GM21367 (cell line): ENCODE results near the gene ZNF638.
"Not testable (repeated sequence)": the region's sequence is repeated elsewhere in the genome, so short reads cannot be mapped to it uniquely, and the experiment has no call there.

Experiments
- ATAC-seq: cut with Tn5 transposase; IDR thresholded peaks from one replicate; pipeline ENCODE4 v1.9.1; 2021; ENCODE audit not compliant: unreplicated experiment

ZNF638 gene

DNA sequence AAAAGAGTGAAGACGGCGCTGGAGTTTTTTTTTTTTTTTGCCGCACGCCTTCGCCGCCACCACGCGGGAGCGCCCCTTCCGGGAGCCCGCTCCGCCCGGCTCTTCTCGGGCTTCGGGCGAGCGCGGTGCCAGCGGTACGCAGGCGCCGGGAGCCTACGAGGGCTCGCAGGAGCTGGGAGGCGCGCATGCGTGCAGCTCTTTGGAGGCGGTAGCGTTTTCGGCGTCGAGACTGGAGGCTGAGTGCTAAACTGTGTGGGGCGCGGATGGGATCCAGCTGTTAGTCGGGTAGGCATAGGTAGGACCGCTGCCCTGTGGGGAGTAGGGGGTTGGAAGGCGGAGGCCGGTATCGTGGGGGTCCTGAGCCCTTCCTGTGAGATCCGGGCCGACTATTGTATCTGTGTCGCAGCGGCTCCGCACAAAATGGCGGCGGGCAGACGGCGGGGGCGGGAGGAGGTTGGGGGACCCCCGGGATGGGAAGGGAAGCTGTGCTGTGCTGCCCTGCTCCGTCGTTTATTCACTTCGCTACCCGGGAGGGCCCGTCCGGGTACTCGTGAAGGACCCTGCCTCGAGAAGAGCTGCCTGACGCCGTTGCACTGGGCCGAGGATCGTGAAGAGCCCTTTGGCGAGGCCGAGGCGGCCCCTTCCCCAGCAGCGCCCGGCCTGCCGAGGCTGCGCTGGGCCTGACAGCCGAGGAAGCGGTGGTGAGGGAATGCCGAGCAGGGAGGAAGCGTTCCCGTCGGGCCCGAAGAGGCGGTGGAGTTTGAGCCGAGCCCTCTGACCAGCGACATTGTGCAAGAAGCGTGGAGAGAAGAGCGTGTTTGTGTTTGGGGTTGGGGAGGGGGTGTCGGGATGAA, at the start of gene ZNF638:
ZNF638 (plus strand) TSS at position 202 of the 854 bp plus-strand sequence. CDS start 17,173 bp downstream, outside the sequence.
- peak; percentile 91 for ATAC-seq

GRCh38 chr2:71281950-71282349, 49.6 kb upstream of the ZNF638 start:
- no peak for ATAC-seq

DNA sequence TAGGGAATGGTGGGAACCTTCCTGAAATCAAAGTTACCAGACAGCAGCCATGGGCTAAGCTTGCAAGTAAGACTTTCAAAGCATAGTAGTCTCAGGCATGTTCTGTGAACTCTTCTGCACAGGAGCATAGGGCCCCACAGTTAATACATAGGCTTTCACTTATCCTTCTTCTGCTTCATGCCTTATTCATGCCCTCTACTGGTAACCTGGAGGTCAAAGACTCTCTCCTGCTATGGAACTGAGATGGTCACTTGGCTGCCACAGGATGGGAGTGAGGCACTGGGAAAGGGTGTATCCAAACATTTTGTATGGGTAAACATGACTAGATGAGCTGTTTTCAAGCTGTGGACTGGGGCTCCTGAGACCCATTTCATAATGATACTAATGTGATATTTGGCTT, 49.1 kb upstream of the ZNF638 start:
- ATAC-seq: no peak

DNA sequence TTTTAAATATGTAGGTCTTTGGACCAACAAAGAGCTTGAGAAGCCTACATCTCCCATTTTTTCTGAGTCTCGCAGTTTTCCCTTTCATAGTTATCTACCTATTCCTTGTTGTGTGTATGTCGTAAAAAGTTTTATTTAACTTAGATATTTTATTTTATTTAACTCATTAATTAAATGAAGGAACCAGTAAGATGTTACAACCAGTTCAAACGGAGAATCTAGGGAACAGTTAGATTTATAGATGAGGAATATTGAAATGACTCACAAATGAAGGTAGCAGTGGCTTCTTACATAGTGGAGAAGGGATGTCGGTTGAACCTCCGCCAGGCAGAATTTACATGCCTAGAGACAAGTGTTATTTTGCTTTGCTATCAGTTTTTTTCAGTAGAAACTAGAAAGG, 48.5 kb upstream of the ZNF638 start:
- ATAC-seq: no peak

DNA sequence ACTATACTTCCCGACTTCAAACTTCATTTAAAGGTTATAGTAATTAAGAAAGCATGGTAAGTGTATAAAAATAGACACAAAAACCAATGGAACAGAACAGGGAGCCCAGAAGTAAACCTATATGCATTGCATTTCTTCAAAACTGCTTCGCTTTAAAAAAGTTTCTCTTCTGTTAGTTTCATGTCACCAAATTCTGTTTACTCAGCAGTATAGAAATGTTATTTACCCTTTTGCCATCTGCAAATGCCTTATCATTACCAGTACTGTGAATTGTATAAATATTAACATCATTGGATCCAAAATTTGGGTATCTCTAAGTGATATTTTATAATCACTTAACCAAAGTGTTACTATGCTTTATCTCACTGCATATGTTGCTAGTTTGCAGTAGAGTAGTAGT, 45.9 kb upstream of the ZNF638 start:
- ATAC-seq: no peak

- ATAC-seq: no peak
Observed at GRCh38 chr2:71291398-71291797, 40.2 kb upstream of the ZNF638 start.

DNA sequence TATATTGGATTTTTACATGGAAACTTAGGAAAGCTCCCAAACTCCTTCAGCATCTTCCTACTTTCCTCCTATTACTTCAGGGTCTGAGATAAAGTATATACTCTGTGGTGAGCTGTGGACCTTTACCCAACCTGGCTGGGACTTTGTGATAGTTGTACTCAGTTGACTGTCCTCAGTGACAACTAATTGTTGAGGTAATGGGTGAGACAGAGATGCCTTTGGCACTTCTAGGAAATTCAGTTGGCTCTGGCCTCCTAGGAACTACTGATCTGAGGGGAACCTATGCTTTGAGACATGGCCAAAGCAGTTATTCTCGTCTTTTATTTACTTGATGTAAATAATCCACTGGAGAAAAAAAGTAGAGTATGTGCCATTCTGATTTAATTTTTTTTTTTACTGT, 39.4 kb upstream of the ZNF638 start:
- no peak for ATAC-seq

GRCh38 chr2:71298914-71299313, 32.7 kb upstream of the ZNF638 start:
- no peak for ATAC-seq

DNA sequence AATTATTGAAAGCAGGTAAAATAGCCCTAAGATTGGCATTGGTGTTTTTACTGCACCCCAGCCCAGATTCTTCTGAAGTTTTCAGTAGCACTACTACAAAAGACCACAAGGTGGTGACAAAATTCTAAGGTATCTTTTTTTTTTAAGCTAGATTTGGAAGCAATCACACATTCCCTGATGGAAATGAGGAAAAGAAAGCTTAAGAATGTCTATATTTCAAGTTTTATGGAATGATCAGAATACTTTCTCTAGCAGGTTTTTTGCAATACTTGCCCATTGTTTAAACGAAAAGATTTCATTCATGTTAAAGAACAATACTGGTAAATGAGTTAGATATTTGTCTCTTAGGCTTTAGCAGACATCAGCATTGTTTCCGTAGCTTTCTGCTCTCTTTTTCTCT, 32.1 kb upstream of the ZNF638 start:
- no peak for ATAC-seq

DNA sequence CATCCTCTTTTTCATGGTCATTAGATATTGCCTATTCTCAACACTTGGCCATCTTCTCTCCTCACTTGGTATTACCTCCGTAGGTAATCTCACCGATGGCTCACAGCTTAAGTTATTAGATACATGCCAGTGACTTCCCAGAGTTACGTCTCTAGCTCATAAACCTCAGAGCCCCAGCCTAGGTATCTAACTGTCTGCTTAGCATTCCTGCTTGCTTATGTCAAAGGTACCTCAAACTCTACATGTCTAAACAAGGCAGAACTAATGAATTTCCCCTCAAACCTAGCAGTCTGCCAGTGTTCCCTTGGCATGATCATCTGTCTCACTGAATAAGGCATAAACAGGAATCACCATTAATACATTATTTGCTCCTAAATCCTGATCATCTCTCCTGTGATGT, 27.7 kb upstream of the ZNF638 start:
- ATAC-seq: no peak

GRCh38 chr2:71306762-71307161, 24.8 kb upstream of the ZNF638 start:
- ATAC-seq: no peak

GRCh38 chr2:71313016-71313766, 18.4 kb upstream of the ZNF638 start:
- ATAC-seq: no peak

DNA sequence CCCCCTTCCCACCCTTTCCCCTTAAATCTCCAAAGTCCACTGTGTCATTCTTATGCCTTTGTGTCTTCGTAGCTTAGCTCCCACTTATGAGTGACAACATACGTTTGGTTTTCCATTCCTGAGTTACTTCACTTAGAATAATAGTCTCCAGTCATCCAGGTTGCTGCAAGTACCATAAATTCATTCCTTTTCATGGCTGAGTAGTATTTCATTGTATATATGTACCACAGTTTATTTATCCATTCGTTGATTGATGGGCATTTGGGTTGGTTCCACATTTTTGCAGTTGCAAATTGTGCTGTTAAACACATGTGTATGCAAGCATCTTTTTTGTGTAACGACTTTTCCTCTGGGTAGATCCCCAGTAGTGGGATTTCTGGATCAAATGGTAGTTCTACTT, 14.5 kb upstream of the ZNF638 start:
- no peak for ATAC-seq

GRCh38 chr2:71317900-71318299, 13.7 kb upstream of the ZNF638 start:
- not testable (repeated sequence) for ATAC-seq

GRCh38 chr2:71323386-71323785, 8.2 kb upstream of the ZNF638 start:
- ATAC-seq: no peak

- ATAC-seq: no peak
Observed at GRCh38 chr2:71326968-71327367, 4.6 kb upstream of the ZNF638 start.

- no peak for ATAC-seq
Observed at GRCh38 chr2:71327916-71328315, 3.7 kb upstream of the ZNF638 start.

- ATAC-seq: no peak
Observed at GRCh38 chr2:71330155-71330554, 1.4 kb upstream of the ZNF638 start.

GRCh38 chr2:71330585-71331330, 824 bp upstream of the ZNF638 start:
- ATAC-seq: no peak

- ATAC-seq: not testable (repeated sequence)
Observed at GRCh38 chr2:71331331-71331580, 326 bp upstream of the ZNF638 start.

DNA sequence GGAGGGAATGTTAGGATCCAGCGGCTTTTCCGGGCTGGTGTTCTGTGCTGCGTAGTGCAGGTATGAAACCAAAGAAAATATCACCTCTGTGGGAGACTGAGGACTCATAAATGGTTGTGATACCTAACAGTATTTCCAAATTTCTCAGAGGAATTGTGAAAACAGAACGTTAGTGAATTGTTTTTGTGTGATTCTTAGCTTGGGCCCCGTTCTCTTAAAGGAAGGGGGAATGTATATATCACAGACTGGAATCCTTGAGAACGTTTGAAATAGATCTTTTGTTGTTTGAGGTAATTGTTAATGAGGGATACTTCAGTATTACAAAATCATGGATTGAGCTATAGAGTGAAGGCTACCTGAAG, 834 bp downstream of the ZNF638 start:
- no peak for ATAC-seq

DNA sequence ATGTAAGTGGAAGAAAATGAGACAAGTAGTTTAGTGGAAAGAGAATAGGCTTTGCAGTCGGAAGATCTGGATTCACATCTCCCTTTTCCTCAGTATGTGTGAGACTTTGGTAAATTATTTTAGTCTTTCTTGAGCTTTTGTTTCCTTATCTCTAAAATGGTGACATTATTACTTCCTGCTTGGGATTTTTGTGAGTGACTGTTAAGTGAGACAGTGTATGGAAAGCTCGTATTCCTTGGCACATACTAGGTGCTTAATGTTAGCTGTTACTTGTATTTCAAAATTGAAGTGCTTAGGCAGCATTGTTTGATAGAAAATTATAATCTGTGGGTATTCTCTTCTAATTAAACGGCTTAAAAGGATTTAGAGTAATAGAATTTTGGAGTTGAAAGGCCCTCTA, 2.0 kb downstream of the ZNF638 start:
- no peak for ATAC-seq
